Activated effector memory CD4-positive, alpha-beta T cell treated with Interleukin-2 at 50 U/mL for 16 hours (primary cell): ENCODE results near the gene MMP24OS.
A peak's percentile ranks its signal among the peaks of the same experiment; 100 is the strongest.

Source experiments
- DNase-seq: peaks from one replicate; pipeline ENCODE4 v3.0.0-alpha.2; 2020

MMP24OS gene

GRCh38 chr20:35305682-35306556 lies 28.0 kb upstream of the MMP24OS start:
- DNase-seq: peak; percentile 15

GRCh38 chr20:35304956-35305355 lies 27.0 kb upstream of the MMP24OS start:
- no peak for DNase-seq

- DNase-seq: peak; percentile 69
These were observed 26.0 kb upstream of the MMP24OS start for GRCh38 chr20:35303735-35304491.

GRCh38 chr20:35303382-35303734 lies 25.4 kb upstream of the MMP24OS start:
- DNase-seq: no peak

- DNase-seq: no peak
These were observed 24.8 kb upstream of the MMP24OS start for GRCh38 chr20:35302421-35303335.

- no peak for DNase-seq
These were observed 23.5 kb upstream of the MMP24OS start for GRCh38 chr20:35301426-35301825.

- no peak for DNase-seq
These were observed 22.7 kb upstream of the MMP24OS start for GRCh38 chr20:35300469-35301262.

- no peak for DNase-seq
These were observed 21.9 kb upstream of the MMP24OS start for GRCh38 chr20:35299780-35300179.

- no peak for DNase-seq
These were observed 20.3 kb upstream of the MMP24OS start for GRCh38 chr20:35298264-35298663.

GRCh38 chr20:35297740-35298139 lies 19.8 kb upstream of the MMP24OS start:
- DNase-seq: no peak

- no peak for DNase-seq
These were observed 19.2 kb upstream of the MMP24OS start for GRCh38 chr20:35297155-35297554.

- no peak for DNase-seq
These were observed 18.2 kb upstream of the MMP24OS start for GRCh38 chr20:35296101-35296554.

GRCh38 chr20:35295674-35296073 lies 17.8 kb upstream of the MMP24OS start:
- no peak for DNase-seq

- DNase-seq: no peak
These were observed 17.1 kb upstream of the MMP24OS start for GRCh38 chr20:35295058-35295457.

- no peak for DNase-seq
These were observed 16.4 kb upstream of the MMP24OS start for GRCh38 chr20:35294293-35294685.

GRCh38 chr20:35293303-35294292 lies 15.7 kb upstream of the MMP24OS start:
- no peak for DNase-seq

GRCh38 chr20:35292504-35293285 lies 14.8 kb upstream of the MMP24OS start:
- no peak for DNase-seq

GRCh38 chr20:35291654-35292503 lies 14.0 kb upstream of the MMP24OS start, which contains the start of gene FAM83C:
FAM83C (minus strand) TSS chr20:35292425; CDS start chr20:35292304, 121 bp downstream.
- no peak for DNase-seq

GRCh38 chr20:35290887-35291417 lies 13.0 kb upstream of the MMP24OS start:
- no peak for DNase-seq
